HG03469 (cell line): ENCODE results near the gene AKAP12.

Source experiments
- ATAC-seq: cut with Tn5 transposase; IDR thresholded peaks from one replicate; pipeline ENCODE4 v1.9.1; 2021; ENCODE audit warnings: mild to moderate bottlenecking, moderate library complexity, moderate number of reproducible peaks; ENCODE audit not compliant: unreplicated experiment

AKAP12 gene

GRCh38 chr6:151393410-151393809, 153.6 kb downstream of the AKAP12 start:
- no peak for ATAC-seq

- ATAC-seq = no peak
Observed at GRCh38 chr6:151399679-151400078, 159.9 kb downstream of the AKAP12 start.

GRCh38 chr6:151400473-151400872, 160.7 kb downstream of the AKAP12 start:
- ATAC-seq = no peak

- no peak for ATAC-seq
Observed at GRCh38 chr6:151402228-151402627, 162.5 kb downstream of the AKAP12 start.

DNA sequence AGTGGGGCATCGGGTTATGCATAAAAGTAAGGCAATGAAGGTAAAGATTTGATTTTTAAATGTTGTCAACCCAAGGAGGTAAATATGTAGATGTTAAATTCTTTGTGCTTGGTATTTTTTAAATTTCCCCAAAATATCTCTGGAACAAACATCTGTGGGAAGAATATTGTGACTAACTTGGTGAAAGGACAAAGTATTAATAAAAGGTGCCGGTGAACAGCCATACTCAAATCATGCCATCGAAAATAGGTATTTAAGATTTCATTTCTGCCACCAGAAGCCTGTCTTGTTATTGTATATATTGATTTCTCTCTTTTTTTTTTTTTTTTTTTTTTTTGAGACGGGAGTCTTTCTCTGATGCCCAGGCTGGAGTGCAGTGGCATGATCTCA, 164.1 kb downstream of the AKAP12 start:
- no peak for ATAC-seq
